PC-3 (cell line): ENCODE data around the gene NPIPB6. TPM values are rescaled to one million over a fixed set of nuclear protein-coding genes. Genes with fewer than 3 reads are reported as not detected.
"Not testable (repeated sequence)": the region's sequence is repeated elsewhere in the genome, so short reads cannot be mapped to it uniquely, and the experiment has no call there.

Source experiments
- ATAC-seq: fragments of 200-7000 bp; cut with Tn5 transposase; 2 replicates; pipeline ENCODE4 v1.9.1; 2020; ENCODE audit warnings: mild to moderate bottlenecking, moderate library complexity
- BruUV-seq: library from RNA; stranded (reverse); fragments of 400-500 nt; replicated peaks from 2 replicates; lab custom pipeline; 2021; lab: Mats Ljungman, UMichigan
- CTCF ChIA-PET: fragments of 300-600 bp; sonication (Branson Sonifier 250); formaldehyde crosslinking; loops from one replicate; lab custom pipeline; 2022; ENCODE audit warnings: antibody characterized with exemption; lab: Charles Lee
- POLR2A ChIA-PET: fragments of 300-600 bp; sonication (Branson Sonifier 250); formaldehyde crosslinking; loops from one replicate; lab custom pipeline; 2022; ENCODE audit warnings: antibody characterized with exemption; ENCODE audit not compliant: unreplicated experiment; lab: Charles Lee
- DNase-seq: peaks from one replicate; pipeline ENCODE4 v3.0.0-alpha.2; 2015
- H2AFZ ChIP-seq: fragments of 300-600 bp; sonication (generic); 2 replicates; pipeline ENCODE4 v1.6.0; 2016; ENCODE audit warnings: antibody characterized with exemption, low read length
- H3F3A ChIP-seq: fragments of 300-600 bp; sonication (generic); one replicate; pipeline ENCODE4 v1.6.0; 2017; ENCODE audit warnings: antibody characterized with exemption, low read length, control low read depth, mild to moderate bottlenecking; ENCODE audit not compliant: unreplicated experiment
- H3K27ac ChIP-seq: fragments of 300-600 bp; sonication (generic); 2 replicates; pipeline ENCODE4 v1.5.1; 2016; ENCODE audit warnings: mild to moderate bottlenecking, low read length
- H3K27me3 ChIP-seq: fragments of 300-600 bp; sonication (generic); 2 replicates; pipeline ENCODE4 v1.6.1; 2016; ENCODE audit warnings: low read length, mixed read lengths
- H3K36me3 ChIP-seq: fragments of 300-600 bp; sonication (generic); 2 replicates; pipeline ENCODE4 v1.6.1; 2016; ENCODE audit warnings: low read depth, mixed run types, low read length, mixed read lengths
- H3K4me1 ChIP-seq: fragments of 300-600 bp; sonication (generic); 2 replicates; pipeline ENCODE4 v1.5.1; 2016; ENCODE audit warnings: low read length; ENCODE audit not compliant: insufficient read depth
- H3K4me2 ChIP-seq: fragments of 300-600 bp; sonication (generic); 2 replicates; pipeline ENCODE4 v1.6.0; 2016; ENCODE audit warnings: low read length
- H3K4me3 ChIP-seq: fragments of 300-600 bp; sonication (generic); 2 replicates; pipeline ENCODE4 v1.5.1; 2016; ENCODE audit warnings: mild to moderate bottlenecking, low read length, mixed read lengths
- H3K79me2 ChIP-seq: fragments of 300-600 bp; sonication (generic); 2 replicates; pipeline ENCODE4 v1.6.1; 2017; ENCODE audit warnings: low read length, mixed read lengths
- H3K9ac ChIP-seq: fragments of 300-600 bp; sonication (generic); 2 replicates; pipeline ENCODE4 v1.6.0; 2016; ENCODE audit warnings: mild to moderate bottlenecking, low read length
- H3K9me2 ChIP-seq: fragments of 300-600 bp; sonication (generic); replicated peaks from 2 replicates; pipeline ENCODE4 v1.6.1; 2016; ENCODE audit warnings: mixed run types, low read length, mixed read lengths
- H3K9me3 ChIP-seq: fragments of 300-600 bp; sonication (generic); 2 replicates; pipeline ENCODE4 v1.6.1; 2016; ENCODE audit warnings: low read length, mixed read lengths
- H4K20me1 ChIP-seq: fragments of 300-600 bp; sonication (generic); 2 replicates; pipeline ENCODE4 v1.6.1; 2016; ENCODE audit warnings: low read length, mixed read lengths
- intact Hi-C: fragments of 100-400 bp; cut with micrococcal nuclease; formaldehyde crosslinking; loops from 2 replicates; pipeline ENCODE4 v1.9.0; 2023
- total RNA-seq: library from RNA; depleted of rRNA; stranded (reverse); fragments of >200 nt; gene quantifications from 2 replicates; pipeline ENCODE4 v1.2.3, GENCODE V29; 2014

NPIPB6 gene
- total RNA-seq, 1 experiment from 2014 or later = 2.5 TPM

DNA sequence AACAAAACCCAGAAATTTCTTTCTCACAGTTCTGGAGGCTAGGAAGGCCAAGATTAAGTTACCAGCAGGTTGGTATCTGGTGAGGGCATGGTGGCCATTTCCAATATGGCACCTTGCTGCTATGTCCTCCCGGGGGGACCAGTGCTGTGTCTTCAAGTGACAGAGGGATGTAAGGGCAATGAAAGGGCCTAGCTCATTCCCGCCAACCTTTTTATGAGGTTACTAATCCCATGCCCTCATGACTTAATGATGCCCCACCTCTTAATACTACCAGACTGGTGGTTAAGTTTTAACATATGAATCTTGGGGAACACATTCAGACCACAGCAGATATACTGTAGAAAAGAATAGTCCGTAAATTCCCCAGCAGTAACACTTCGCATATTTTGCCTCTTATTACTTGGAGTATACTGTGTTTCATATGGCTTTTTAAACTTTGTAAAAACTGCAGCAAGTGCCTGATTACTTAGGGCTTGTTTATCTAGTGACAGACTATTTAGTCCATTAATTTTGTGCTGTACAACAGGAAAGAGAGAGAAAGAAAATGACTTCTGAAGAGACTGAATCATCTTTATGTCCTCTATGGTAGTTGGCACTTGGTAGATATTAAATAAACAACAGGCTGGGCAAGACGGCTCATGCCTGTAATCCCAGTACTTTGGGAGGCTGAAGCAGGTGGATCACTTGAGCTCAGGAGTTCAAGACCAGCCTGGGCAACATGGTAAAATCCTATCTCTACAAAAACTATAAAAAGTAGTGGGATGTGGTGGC lies 26.2 kb downstream of the NPIPB6 start:
- DNase-seq = peak; percentile 75
- H3K9me2 ChIP-seq, H3K4me3 ChIP-seq, H2AFZ ChIP-seq, H3K79me2 ChIP-seq, POLR2A ChIA-PET, H3K27me3 ChIP-seq, H3K4me1 ChIP-seq, H4K20me1 ChIP-seq, intact Hi-C loops, H3K9ac ChIP-seq, H3K36me3 ChIP-seq, BruUV-seq, H3K9me3 ChIP-seq, H3K4me2 ChIP-seq, H3F3A ChIP-seq, CTCF ChIA-PET: not testable (repeated sequence)
- H3K27ac ChIP-seq = peak overlapping the region; percentile 62
- ATAC-seq = peak; percentile 98

DNA sequence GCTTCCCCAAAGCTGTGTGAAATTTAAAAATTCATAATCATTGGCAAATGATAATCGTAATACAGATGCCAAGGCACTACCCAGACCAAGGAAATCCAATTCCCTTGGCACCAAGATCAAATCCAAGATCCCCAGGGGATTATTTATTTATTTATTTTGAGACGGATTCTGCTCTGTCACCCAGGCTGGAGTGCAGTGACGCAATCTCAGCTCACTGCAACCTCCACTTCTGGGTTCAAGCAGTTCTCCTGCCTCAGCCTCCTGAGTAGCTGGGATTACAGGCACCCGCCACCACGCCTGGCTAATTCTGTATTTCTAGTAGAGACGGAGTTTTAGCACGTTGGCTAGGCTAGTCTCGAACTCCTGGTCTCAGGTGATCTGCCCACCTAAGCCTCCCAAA lies 27.6 kb downstream of the NPIPB6 start:
- DNase-seq, CTCF ChIA-PET, H3K27me3 ChIP-seq, BruUV-seq, H3K27ac ChIP-seq, intact Hi-C loops, ATAC-seq, H3K9ac ChIP-seq, H3K4me1 ChIP-seq, H3K79me2 ChIP-seq, H3K9me2 ChIP-seq, H4K20me1 ChIP-seq, POLR2A ChIA-PET, H3K9me3 ChIP-seq, H3K4me3 ChIP-seq, H3F3A ChIP-seq, H2AFZ ChIP-seq, H3K4me2 ChIP-seq, H3K36me3 ChIP-seq: not testable (repeated sequence)

- H3K4me3 ChIP-seq, H3F3A ChIP-seq, intact Hi-C loops, H3K9me3 ChIP-seq, H3K27me3 ChIP-seq, H3K9me2 ChIP-seq, BruUV-seq, POLR2A ChIA-PET, H3K27ac ChIP-seq, H3K4me2 ChIP-seq, DNase-seq, H4K20me1 ChIP-seq, CTCF ChIA-PET, H3K36me3 ChIP-seq, ATAC-seq, H3K79me2 ChIP-seq, H2AFZ ChIP-seq, H3K4me1 ChIP-seq, H3K9ac ChIP-seq: not testable (repeated sequence)
Observed at GRCh38 chr16:28332632-28333031, 30.7 kb downstream of the NPIPB6 start.

GRCh38 chr16:28330981-28331380 lies 32.3 kb downstream of the NPIPB6 start:
- H3K36me3 ChIP-seq, H3K4me1 ChIP-seq, H3K27ac ChIP-seq, H3K4me2 ChIP-seq, H3K9me3 ChIP-seq, CTCF ChIA-PET, H3K4me3 ChIP-seq, BruUV-seq, H4K20me1 ChIP-seq, H3K9ac ChIP-seq, H2AFZ ChIP-seq, POLR2A ChIA-PET, H3K27me3 ChIP-seq, ATAC-seq, H3F3A ChIP-seq, H3K9me2 ChIP-seq, H3K79me2 ChIP-seq, DNase-seq, intact Hi-C loops: not testable (repeated sequence)

DNA sequence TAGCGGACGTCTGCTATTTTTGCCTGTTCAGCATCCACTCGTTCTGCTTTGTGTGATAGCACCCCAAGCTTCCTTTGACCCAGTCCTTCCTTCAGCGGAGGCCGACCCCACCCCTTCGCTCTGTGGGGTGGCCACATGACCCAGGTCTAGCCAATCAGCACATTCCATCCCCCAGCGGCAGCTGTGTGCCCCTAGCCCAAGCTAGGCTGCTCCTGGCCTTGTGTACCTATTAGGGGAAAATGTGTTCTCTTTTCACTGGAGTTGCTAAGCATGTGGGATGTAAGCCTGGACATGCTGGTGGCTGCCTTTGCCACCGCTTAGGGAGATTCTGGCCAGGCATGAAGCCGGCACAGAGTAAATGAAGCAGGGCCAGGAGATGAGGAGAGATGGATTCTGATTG lies 33.1 kb downstream of the NPIPB6 start:
- BruUV-seq, intact Hi-C loops, H3K4me3 ChIP-seq, ATAC-seq, H3K27me3 ChIP-seq, DNase-seq, H3K9ac ChIP-seq, H2AFZ ChIP-seq, H4K20me1 ChIP-seq, H3K36me3 ChIP-seq, POLR2A ChIA-PET, H3K4me2 ChIP-seq, H3K27ac ChIP-seq, H3K9me2 ChIP-seq, H3K4me1 ChIP-seq, CTCF ChIA-PET, H3K9me3 ChIP-seq, H3F3A ChIP-seq, H3K79me2 ChIP-seq: not testable (repeated sequence)
